SK-N-SH (cell line): ENCODE measurements around the gene MAMLD1. TPM values are rescaled to one million over a fixed set of nuclear protein-coding genes. Genes with fewer than 3 reads are reported as not detected.

Experiments used
- CTCF ChIA-PET: fragments of 300-600, 350-600 bp; formaldehyde crosslinking; extraction: SDS; loops from one replicate; lab custom pipeline; 2021; lab: Yijun Ruan, JAX
- POLR2A ChIA-PET: fragments of 350-600 bp; sonication (Branson Sonifier 250); formaldehyde crosslinking; extraction: SDS; loops from one replicate; lab custom pipeline; 2020; ENCODE audit warnings: antibody characterized with exemption, inconsistent platforms; lab: Yijun Ruan, JAX
- DNase-seq: peaks from one replicate; pipeline ENCODE4 v3.0.0; 2012
- H2AFZ ChIP-seq: fragments of 200-600 bp; sonication (generic); 2 replicates; pipeline ENCODE4 v1.8.1; 2016; ENCODE audit warnings: antibody characterized with exemption, mild to moderate bottlenecking, low read depth
- H3F3A ChIP-seq: fragments of 200-600 bp; sonication (generic); replicated peaks from 2 replicates; pipeline ENCODE3; 2016; ENCODE audit warnings: antibody characterized with exemption, mild to moderate bottlenecking; ENCODE audit not compliant: insufficient read depth
- H3K27ac ChIP-seq, 2 experiments: fragments of 200-500 bp in 1 of 2; fragments of 200-600 bp in 1 of 2; sonication (Bioruptor generic) in 1 of 2; sonication (generic), shearing (Covaris generic) in 1 of 2; 2 replicates each; pipeline versions ENCODE4 v1.5.1 to v1.6.1; 2014 to 2016; ENCODE audit warnings: low read depth in 2 of 2, inconsistent platforms in 1 of 2, low read length in 1 of 2, mild to moderate bottlenecking in 1 of 2, mixed read lengths in 1 of 2
- H3K27me3 ChIP-seq: fragments of 200-600 bp; sonication (generic), shearing (Covaris generic); 2 replicates; pipeline ENCODE4 v1.6.1; 2016; ENCODE audit warnings: mixed run types; ENCODE audit not compliant: insufficient read depth
- H3K36me3 ChIP-seq, 2 experiments: fragments of 200-500 bp in 1 of 2; fragments of 200-600 bp in 1 of 2; sonication (Bioruptor generic) in 1 of 2; sonication (generic) in 1 of 2; replicated peaks in 1 of 2; 2 replicates each; pipeline versions ENCODE3 to v1.5.1; 2014 to 2016; ENCODE audit warnings: low read length in 1 of 2, mild to moderate bottlenecking in 1 of 2; ENCODE audit not compliant: insufficient read depth in 2 of 2, control insufficient read depth in 1 of 2
- H3K4me1 ChIP-seq, 2 experiments: fragments of 200-500 bp in 1 of 2; fragments of 200-600 bp in 1 of 2; sonication (Bioruptor generic) in 1 of 2; sonication (generic), shearing (Covaris generic) in 1 of 2; 2 replicates each; pipeline versions ENCODE4 v1.5.1 to v1.6.1; 2014 to 2016; ENCODE audit warnings: low read depth in 1 of 2, low read length in 1 of 2, mixed run types in 1 of 2; ENCODE audit not compliant: insufficient read depth in 2 of 2, control insufficient read depth in 1 of 2
- H3K4me2 ChIP-seq: fragments of 200-600 bp; sonication (generic), shearing (Covaris generic); 2 replicates; pipeline ENCODE4 v1.6.1; 2017; ENCODE audit warnings: mixed run types
- H3K4me3 ChIP-seq, 2 experiments: fragments of 200-500 bp in 1 of 2; fragments of 200-600 bp in 1 of 2; sonication (Bioruptor generic) in 1 of 2; sonication (generic), shearing (Covaris generic) in 1 of 2; 2 replicates each; pipeline versions ENCODE4 v1.5.1 to v1.8.1; 2014 to 2016; ENCODE audit warnings: low read depth in 2 of 2, inconsistent platforms in 1 of 2, low read length in 1 of 2, mild to moderate bottlenecking in 1 of 2, mixed read lengths in 1 of 2, moderate library complexity in 1 of 2
- H3K79me2 ChIP-seq: fragments of 200-600 bp; sonication (generic); 2 replicates; pipeline ENCODE4 v1.8.1; 2017; ENCODE audit warnings: mild to moderate bottlenecking; ENCODE audit not compliant: insufficient read depth
- H3K9ac ChIP-seq: fragments of 200-600 bp; sonication (generic); 2 replicates; pipeline ENCODE4 v1.6.1; 2017; ENCODE audit warnings: mixed run types
- H3K9me2 ChIP-seq: fragments of 200-600 bp; sonication (generic); 2 replicates; pipeline ENCODE4 v1.6.1; 2017; ENCODE audit warnings: mixed run types
- H3K9me3 ChIP-seq: fragments of 200-600 bp; sonication (generic); 2 replicates; pipeline ENCODE4 v1.6.1; 2017; ENCODE audit warnings: mixed run types, mild to moderate bottlenecking, moderate library complexity
- H4K20me1 ChIP-seq: fragments of 200-600 bp; sonication (generic); 2 replicates; pipeline ENCODE4 v1.6.1; 2017; ENCODE audit warnings: mild to moderate bottlenecking, mixed run types; ENCODE audit not compliant: insufficient read depth
- CHD2 ChIP-seq: fragments of 150-350 bp; IDR thresholded peaks from 2 replicates; pipeline ENCODE4 v1.6.1; 2018; ENCODE audit warnings: low read length; ENCODE audit not compliant: partially characterized antibody
- CTCF ChIP-seq: fragments of 200-600 bp; sonication (generic); IDR thresholded peaks from 2 replicates; pipeline ENCODE4 v1.6.1; 2017; ENCODE audit warnings: antibody characterized with exemption, mild to moderate bottlenecking, moderate library complexity
- ELF1 ChIP-seq: IDR thresholded peaks from 2 replicates; pipeline ENCODE4 v1.4.0; 2012
- MEF2A ChIP-seq: IDR thresholded peaks from 2 replicates; pipeline ENCODE4 v1.4.0; 2012; ENCODE audit warnings: low read depth, borderline replicate concordance
- MXI1 ChIP-seq: IDR thresholded peaks from 2 replicates; pipeline ENCODE4 v1.6.1; 2012; ENCODE audit warnings: mild to moderate bottlenecking, low read depth, low read length, improper control_type of control experiment
- NFIC ChIP-seq: IDR thresholded peaks from 2 replicates; pipeline ENCODE4 v1.4.0; 2012; ENCODE audit warnings: borderline replicate concordance
- NRF1 ChIP-seq: IDR thresholded peaks from 2 replicates; pipeline ENCODE4 v1.6.1; 2012; ENCODE audit warnings: low read depth, mild to moderate bottlenecking, low read length
- PBX3 ChIP-seq: IDR thresholded peaks from 2 replicates; pipeline ENCODE4; 2012
- POLR2AphosphoS5 ChIP-seq: IDR thresholded peaks from 2 replicates; pipeline ENCODE4 v1.6.1; 2012; ENCODE audit warnings: low read depth, low read length
- TAF1 ChIP-seq: IDR thresholded peaks from 2 replicates; pipeline ENCODE4 v1.6.1; 2012; ENCODE audit warnings: low read depth, mild to moderate bottlenecking, low read length, moderate library complexity, borderline replicate concordance
- YY1 ChIP-seq: IDR thresholded peaks from 2 replicates; pipeline ENCODE4 v1.4.0; 2012; ENCODE audit warnings: low read depth, mild to moderate bottlenecking
- WGBS: methylation state at CpG from one replicate; pipeline ENCODE4 v1.1.6; 2017; ENCODE audit warnings: low lambda C conversion rate; 5-methylcytosine and 5-hydroxymethylcytosine counted together
- polyA plus RNA-seq, 3 experiments: library from polyadenylated mRNA; depleted of rRNA; stranded (reverse); fragments of >200 nt; gene quantifications; 2 replicates each; pipeline ENCODE4 v1.2.3, GENCODE V29; 2012

MAMLD1 gene
- polyA plus RNA-seq, 1 of the 3 experiments (the other 2 are of a cell fraction): 4.4 TPM

- TF ChIP-seq CTCF: no peak
- no peak for TF ChIP-seq CHD2
- no peak for TF ChIP-seq ELF1
- no peak for TF ChIP-seq NFIC
- no peak for TF ChIP-seq MXI1
- no peak for TF ChIP-seq MEF2A
- TF ChIP-seq NRF1: no peak
- no peak for TF ChIP-seq TAF1
- no peak for TF ChIP-seq POLR2AphosphoS5
These were observed 110.3 kb downstream of the MAMLD1 start (continued) for GRCh38 chrX:150473371-150473770.

GRCh38 chrX:150475461-150475860 lies 112.3 kb downstream of the MAMLD1 start:
- 50% methylated on average over 2 of the region's 2 CpGs for WGBS
- Histone ChIP-seq H3K79me2 (no peaks in the 10 kb centered on the region), H3K36me3 (no peaks in the 10 kb centered on the region), H3K4me2 (no peak overlapping the region), H2AFZ (no peak overlapping the region), H3K9ac (no peak overlapping the region), H3K4me1 (no peaks in the 10 kb centered on the region), H3F3A (no peaks in the 10 kb centered on the region), H3K9me3 (no peaks in the 10 kb centered on the region), H4K20me1 (no peaks in the 10 kb centered on the region), H3K27ac (no peak overlapping the region), H3K4me3 (no peak overlapping the region), H3K9me2 (no peaks in the 10 kb centered on the region), H3K27me3 (no peaks in the 10 kb centered on the region)
- ChIA-PET CTCF (no interaction called here), POLR2A (no interaction called here)
- TF ChIP-seq YY1 (no peak), PBX3 (no peak), CTCF (no peak)
- DNase-seq: no peak
